Stimulated activated CD4-positive, alpha-beta T cell treated with anti-CD3 and anti-CD28 coated beads, Interleukin-1b, Interleukin-23, amount 100 ng/mL, for 1 hour (primary cell): ENCODE results near the gene SLITRK1.

Experiments
- DNase-seq, 2 donors: peaks; one replicate each; pipeline ENCODE4 v3.0.0-alpha.2; 2020; ENCODE audit warnings: low read depth in 2 of 2

Gene SLITRK1

GRCh38 chr13:83865161-83866137, 16.8 kb downstream of the SLITRK1 start:
- no peak for DNase-seq

- DNase-seq, result no peak
Observed at GRCh38 chr13:83853771-83854170, 28.5 kb downstream of the SLITRK1 start.

GRCh38 chr13:83845106-83845505, 37.2 kb downstream of the SLITRK1 start:
- DNase-seq, result no peak

GRCh38 chr13:83839146-83839545, 43.1 kb downstream of the SLITRK1 start:
- DNase-seq, result no peak

GRCh38 chr13:83831796-83832195, 50.5 kb downstream of the SLITRK1 start:
- DNase-seq, result no peak

- DNase-seq, result no peak
Observed at GRCh38 chr13:83829810-83830209, 52.5 kb downstream of the SLITRK1 start.

GRCh38 chr13:83827338-83827737, 54.9 kb downstream of the SLITRK1 start:
- no peak for DNase-seq
